ENCODE measurements around the gene ELP1. TPM values are rescaled to one million over a fixed set of nuclear protein-coding genes. Genes with fewer than 3 reads are reported as not detected.

Gene ELP1
- total and polyA plus RNA-seq, 2 of the 4 experiments (the other 2 are of a cell fraction), result 20.0 to 43.2 TPM

- no CpG with 5 or more reads among the region's 3 CpGs for WGBS, 2 experiments (ENCODE audit: extremely low coverage in 2 of 2, insufficient read length in 1 of 2)
- in situ Hi-C loops (cut with MboI; ENCODE audit: low sequenced_read_pairs), result no loop called here
Observed at GRCh38 chr9:108863891-108864290, 70.0 kb downstream of the ELP1 start.

More at GRCh38 chr9:108863891-108864290, 70.0 kb downstream of the ELP1 start:
- H3K4ac ChIP-seq (ENCODE audit: low read depth, low read length), result no peak overlapping the region
- no peaks in the 10 kb centered on the region for H3K79me1 ChIP-seq (ENCODE audit: low read depth in 1 of 2, low read length in 2 of 2)
- H3K4me3 ChIP-seq (ENCODE audit: insufficient read depth, low read depth, low read length), result no peak overlapping the region
- H3K27ac ChIP-seq (ENCODE audit: insufficient read depth, low read length), result no peak overlapping the region
- H3K4me2 ChIP-seq (ENCODE audit: low read depth, low read length), result no peak overlapping the region
- no peaks in the 10 kb centered on the region for H3K27me3 ChIP-seq (ENCODE audit: control insufficient read depth, insufficient read depth, low read length)
- no peak overlapping the region for H3K56ac ChIP-seq (ENCODE audit: extremely low read depth, insufficient read depth, low read length)
- H2BK20ac ChIP-seq (ENCODE audit: low read depth, low read length), result no peak overlapping the region
- H4K91ac ChIP-seq (ENCODE audit: insufficient read depth, low read depth, low read length), result no peak overlapping the region
- H2AK5ac ChIP-seq (ENCODE audit: low read depth, low read length), result no peak overlapping the region
- H2AK9ac ChIP-seq (replicated peaks; ENCODE audit: low read depth, low read length, poor library complexity), result no peak overlapping the region
- POLR2A ChIA-PET (ENCODE audit: unreplicated experiment), result no interaction called here
- H3K9ac ChIP-seq (ENCODE audit: low read depth, low read length), result no peak overlapping the region
- H4K8ac ChIP-seq (ENCODE audit: low read depth in 2 of 2, low read length in 2 of 2), result no peak overlapping the region
- ATAC-seq (ENCODE audit: low read depth) (no peak), DNase-seq (no peak)
- H2BK120ac ChIP-seq (ENCODE audit: low read depth, low read length), result no peak overlapping the region
- no peak overlapping the region for H2AFZ ChIP-seq (replicated peaks; ENCODE audit: low read length, poor library complexity)
- no peak overlapping the region for H4K5ac ChIP-seq (ENCODE audit: low read depth, low read length)
- H3K9me3 ChIP-seq (ENCODE audit: control insufficient read depth, insufficient read depth, low read length), result no peaks in the 10 kb centered on the region
- H2BK5ac ChIP-seq (ENCODE audit: low read depth, low read length, poor library complexity, severe bottlenecking), result no peak overlapping the region
- H4K20me1 ChIP-seq (ENCODE audit: insufficient read depth, low read length), result no peaks in the 10 kb centered on the region
- H3K4me1 ChIP-seq (ENCODE audit: control insufficient read depth, insufficient read depth, low read length), result peaks cover 1% of the 10 kb centered on the region; the same call in 1 of the 2 replicates
- TF ChIP-seq MAZ (IDR thresholded peaks at IDR 0.05; ENCODE audit: borderline replicate concordance, low read depth, low read length), result no peak
- no peak for TF ChIP-seq MAFK (IDR thresholded peaks at IDR 0.05; ENCODE audit: low read depth, low read length)
- no peak for TF ChIP-seq CHD1 (IDR thresholded peaks at IDR 0.05; ENCODE audit: low read depth, low read length)
- no peak for TF ChIP-seq RFX5 (IDR thresholded peaks at IDR 0.05; ENCODE audit: low read depth, low read length)
- no peak for TF ChIP-seq MXI1 (IDR thresholded peaks at IDR 0.05; ENCODE audit: borderline replicate concordance, low read depth, low read length)
- TF ChIP-seq NFE2L2 (IDR thresholded peaks at IDR 0.05; ENCODE audit: low read depth, low read length), result no peak
- no peak for TF ChIP-seq USF2 (IDR thresholded peaks at IDR 0.05; ENCODE audit: low read depth, low read length)
- no peak for TF ChIP-seq FOS (IDR thresholded peaks at IDR 0.05; ENCODE audit: low read depth, low read length)
- no peak for TF ChIP-seq SMC3 (IDR thresholded peaks at IDR 0.05; ENCODE audit: low read depth, low read length)
- peaks cover 1% of the 10 kb centered on the region; the same call in 1 of the 2 replicates for H3K36me3 ChIP-seq (ENCODE audit: control insufficient read depth, insufficient read depth, low read length)
- CTCF ChIA-PET, result no interaction called here
- BruUV-seq (replicated peaks), result no TSS peak
- H3K18ac ChIP-seq (ENCODE audit: low read depth, low read length), result no peak overlapping the region
- no peak overlapping the region for H3K14ac ChIP-seq (replicated peaks; ENCODE audit: low read depth, low read length)
- H3K23ac ChIP-seq (ENCODE audit: low read depth, low read length), result no peak overlapping the region
- dilution Hi-C loops (cut with HindIII; ENCODE audit: low sequenced_read_pairs, unreplicated experiment), result no loop called here
- intact Hi-C loops (cut with micrococcal nuclease), result loop anchor here (2.0 kb wide), 1 partner anchor 19 kb away; no protein-coding TSS in a partner anchor
- no peak overlapping the region for H2BK15ac ChIP-seq (ENCODE audit: low read depth, low read length)
- peaks cover 2% of the 10 kb centered on the region; the same call in 1 of the 2 replicates for H3K9me1 ChIP-seq (ENCODE audit: insufficient read depth, low read length)
